ENCODE measurements around the gene NSUN6.

Gene NSUN6

GRCh38 chr10:18660816-18661431, 9.5 kb upstream of the NSUN6 start:
- H3K27me3 ChIP-seq (replicated peaks; ENCODE audit: control insufficient read depth, insufficient read depth, low read length, poor library complexity, severe bottlenecking): no peaks in the 10 kb centered on the region
- H3K9me3 ChIP-seq (ENCODE audit: control insufficient read depth, low read length): no peaks in the 10 kb centered on the region
- no peaks in the 10 kb centered on the region for H3K4me1 ChIP-seq (ENCODE audit: control insufficient read depth, insufficient read depth, low read length, poor library complexity, severe bottlenecking)
- H3K36me3 ChIP-seq (ENCODE audit: control insufficient read depth, insufficient read depth, low read length): no peaks in the 10 kb centered on the region
- DNase-seq: no peak
- no peak overlapping the region for H3K4me3 ChIP-seq (ENCODE audit: insufficient read depth, low read depth, low read length, poor library complexity, severe bottlenecking)
- H3K27ac ChIP-seq (ENCODE audit: insufficient read depth, low read length, poor library complexity, severe bottlenecking): no peak overlapping the region

- no peaks in the 10 kb centered on the region for H3K27me3 ChIP-seq (replicated peaks; ENCODE audit: control insufficient read depth, insufficient read depth, low read length, poor library complexity, severe bottlenecking)
- H3K4me3 ChIP-seq (ENCODE audit: insufficient read depth, low read depth, low read length, poor library complexity, severe bottlenecking): peak overlapping the region; percentile 94
- H3K4me1 ChIP-seq (ENCODE audit: control insufficient read depth, insufficient read depth, low read length, poor library complexity, severe bottlenecking): no peaks in the 10 kb centered on the region
- no peak for DNase-seq
- H3K27ac ChIP-seq (ENCODE audit: insufficient read depth, low read length, poor library complexity, severe bottlenecking): peak overlapping the region; percentile 92
- no peaks in the 10 kb centered on the region for H3K9me3 ChIP-seq (ENCODE audit: control insufficient read depth, low read length)
- H3K36me3 ChIP-seq (ENCODE audit: control insufficient read depth, insufficient read depth, low read length): no peaks in the 10 kb centered on the region
These were observed 8.6 kb upstream of the NSUN6 start for GRCh38 chr10:18659819-18660535.

- Histone ChIP-seq H3K4me1 (ENCODE audit: control insufficient read depth, insufficient read depth, low read length, poor library complexity, severe bottlenecking) (no peaks in the 10 kb centered on the region), H3K4me3 (ENCODE audit: insufficient read depth, low read depth, low read length, poor library complexity, severe bottlenecking) (peak within 1 kb of the TSS; percentile 94), H3K9me3 (ENCODE audit: control insufficient read depth, low read length) (no peaks in the 10 kb centered on the region), H3K27ac (ENCODE audit: insufficient read depth, low read length, poor library complexity, severe bottlenecking) (peak within 1 kb of the TSS; percentile 92), H3K36me3 (ENCODE audit: control insufficient read depth, insufficient read depth, low read length) (no peaks in the 10 kb centered on the region), H3K27me3 (replicated peaks; ENCODE audit: control insufficient read depth, insufficient read depth, low read length, poor library complexity, severe bottlenecking) (no peaks in the 10 kb centered on the region)
- DNase-seq: peak; percentile 96
These were observed 7.9 kb upstream of the NSUN6 start, which contains the start of gene ARL5B for GRCh38 chr10:18659125-18659818. Gene ARL5B (plus strand): TSS chr10:18659431. CDS start chr10:18659638, 207 bp downstream.

- Histone ChIP-seq H3K36me3 (ENCODE audit: control insufficient read depth, insufficient read depth, low read length) (no peaks in the 10 kb centered on the region), H3K27ac (ENCODE audit: insufficient read depth, low read length, poor library complexity, severe bottlenecking) (peak overlapping the region; percentile 92)
These were observed 7.1 kb upstream of the NSUN6 start for GRCh38 chr10:18658271-18659124.

GRCh38 chr10:18656724-18657123, 5.3 kb upstream of the NSUN6 start:
- Histone ChIP-seq H3K4me1 (ENCODE audit: control insufficient read depth, insufficient read depth, low read length, poor library complexity, severe bottlenecking) (no peaks in the 10 kb centered on the region), H3K36me3 (ENCODE audit: control insufficient read depth, insufficient read depth, low read length) (no peaks in the 10 kb centered on the region), H3K4me3 (ENCODE audit: insufficient read depth, low read depth, low read length, poor library complexity, severe bottlenecking) (no peak overlapping the region), H3K27ac (ENCODE audit: insufficient read depth, low read length, poor library complexity, severe bottlenecking) (no peak overlapping the region), H3K9me3 (ENCODE audit: control insufficient read depth, low read length) (no peaks in the 10 kb centered on the region), H3K27me3 (replicated peaks; ENCODE audit: control insufficient read depth, insufficient read depth, low read length, poor library complexity, severe bottlenecking) (no peaks in the 10 kb centered on the region)
- DNase-seq: no peak

More at GRCh38 chr10:18658271-18659124, 7.1 kb upstream of the NSUN6 start:
- no peaks in the 10 kb centered on the region for H3K9me3 ChIP-seq (ENCODE audit: control insufficient read depth, low read length)
- no peaks in the 10 kb centered on the region for H3K27me3 ChIP-seq (replicated peaks; ENCODE audit: control insufficient read depth, insufficient read depth, low read length, poor library complexity, severe bottlenecking)
- H3K4me3 ChIP-seq (ENCODE audit: insufficient read depth, low read depth, low read length, poor library complexity, severe bottlenecking): peak overlapping the region; percentile 94
- no peak for DNase-seq
- no peaks in the 10 kb centered on the region for H3K4me1 ChIP-seq (ENCODE audit: control insufficient read depth, insufficient read depth, low read length, poor library complexity, severe bottlenecking)

- no peaks in the 10 kb centered on the region for H3K27me3 ChIP-seq (replicated peaks; ENCODE audit: control insufficient read depth, insufficient read depth, low read length, poor library complexity, severe bottlenecking)
- no peaks in the 10 kb centered on the region for H3K36me3 ChIP-seq (ENCODE audit: control insufficient read depth, insufficient read depth, low read length)
- no peak overlapping the region for H3K27ac ChIP-seq (ENCODE audit: insufficient read depth, low read length, poor library complexity, severe bottlenecking)
- no peak overlapping the region for H3K4me3 ChIP-seq (ENCODE audit: insufficient read depth, low read depth, low read length, poor library complexity, severe bottlenecking)
- H3K4me1 ChIP-seq (ENCODE audit: control insufficient read depth, insufficient read depth, low read length, poor library complexity, severe bottlenecking): no peaks in the 10 kb centered on the region
- no peak for DNase-seq
- H3K9me3 ChIP-seq (ENCODE audit: control insufficient read depth, low read length): no peaks in the 10 kb centered on the region
These were observed 1.7 kb upstream of the NSUN6 start for GRCh38 chr10:18653112-18653511.

- no peak for DNase-seq
- Histone ChIP-seq H3K4me1 (ENCODE audit: control insufficient read depth, insufficient read depth, low read length, poor library complexity, severe bottlenecking) (no peaks in the 10 kb centered on the region), H3K27me3 (replicated peaks; ENCODE audit: control insufficient read depth, insufficient read depth, low read length, poor library complexity, severe bottlenecking) (no peaks in the 10 kb centered on the region), H3K36me3 (ENCODE audit: control insufficient read depth, insufficient read depth, low read length) (no peaks in the 10 kb centered on the region), H3K9me3 (ENCODE audit: control insufficient read depth, low read length) (no peaks in the 10 kb centered on the region), H3K27ac (ENCODE audit: insufficient read depth, low read length, poor library complexity, severe bottlenecking) (peak overlapping the region; percentile 89), H3K4me3 (ENCODE audit: insufficient read depth, low read depth, low read length, poor library complexity, severe bottlenecking) (peak overlapping the region; percentile 60)
These were observed 886 bp downstream of the NSUN6 start for GRCh38 chr10:18650404-18650997.

GRCh38 chr10:18649364-18649959, 1.9 kb downstream of the NSUN6 start:
- no peaks in the 10 kb centered on the region for H3K36me3 ChIP-seq (ENCODE audit: control insufficient read depth, insufficient read depth, low read length)
- no peak overlapping the region for H3K4me3 ChIP-seq (ENCODE audit: insufficient read depth, low read depth, low read length, poor library complexity, severe bottlenecking)
- H3K4me1 ChIP-seq (ENCODE audit: control insufficient read depth, insufficient read depth, low read length, poor library complexity, severe bottlenecking): no peaks in the 10 kb centered on the region
- no peak overlapping the region for H3K27ac ChIP-seq (ENCODE audit: insufficient read depth, low read length, poor library complexity, severe bottlenecking)
- H3K27me3 ChIP-seq (replicated peaks; ENCODE audit: control insufficient read depth, insufficient read depth, low read length, poor library complexity, severe bottlenecking): no peaks in the 10 kb centered on the region
- no peaks in the 10 kb centered on the region for H3K9me3 ChIP-seq (ENCODE audit: control insufficient read depth, low read length)
- no peak for DNase-seq

- Histone ChIP-seq H3K9me3 (ENCODE audit: control insufficient read depth, low read length) (no peaks in the 10 kb centered on the region), H3K4me3 (ENCODE audit: insufficient read depth, low read depth, low read length, poor library complexity, severe bottlenecking) (no peak overlapping the region), H3K27me3 (replicated peaks; ENCODE audit: control insufficient read depth, insufficient read depth, low read length, poor library complexity, severe bottlenecking) (no peaks in the 10 kb centered on the region), H3K36me3 (ENCODE audit: control insufficient read depth, insufficient read depth, low read length) (no peaks in the 10 kb centered on the region), H3K27ac (ENCODE audit: insufficient read depth, low read length, poor library complexity, severe bottlenecking) (no peak overlapping the region), H3K4me1 (ENCODE audit: control insufficient read depth, insufficient read depth, low read length, poor library complexity, severe bottlenecking) (no peaks in the 10 kb centered on the region)
- no peak for DNase-seq
These were observed 3.4 kb downstream of the NSUN6 start for GRCh38 chr10:18647945-18648344.
